ENCODE results near the gene GHR.

- TF ChIP-seq POLR2A (IDR thresholded peaks at IDR 0.05) (no peak), CTCF (IDR thresholded peaks at IDR 0.05) (no peak)
Observed at GRCh38 chr5:42547894-42548293, 124.7 kb downstream of the GHR start.
